H9 (cell line): ENCODE results near the gene DDC. TPM values are rescaled to one million over a fixed set of nuclear protein-coding genes. Genes with fewer than 3 reads are reported as not detected.

ENCODE experiments used
- DNase-seq: peaks from one replicate; pipeline ENCODE4 v3.0.0-alpha.2; 2017
- H2AFZ ChIP-seq: one replicate; pipeline ENCODE4 v1.6.1; 2013; ENCODE audit warnings: mild to moderate bottlenecking, low read length, control low read depth, moderate library complexity
- H2AK5ac ChIP-seq: 2 replicates; pipeline ENCODE4 v1.6.1; 2013; ENCODE audit warnings: low read length, control low read depth, mixed read lengths; ENCODE audit not compliant: insufficient read length
- H2BK120ac ChIP-seq: one replicate; pipeline ENCODE4 v1.6.1; 2013; ENCODE audit warnings: low read depth, mild to moderate bottlenecking, low read length, control low read depth, inconsistent platforms; ENCODE audit not compliant: poor library complexity, severe bottlenecking
- H2BK12ac ChIP-seq: 2 replicates; pipeline ENCODE4 v1.6.1; 2013; ENCODE audit warnings: low read length, control low read depth, mixed read lengths, low read depth; ENCODE audit not compliant: insufficient read length
- H2BK15ac ChIP-seq: 2 replicates; pipeline ENCODE4 v1.6.1; 2013; ENCODE audit warnings: low read depth, low read length, control low read depth
- H2BK20ac ChIP-seq: one replicate; pipeline ENCODE4 v1.6.1; 2013; ENCODE audit warnings: low read depth, mild to moderate bottlenecking, low read length, control low read depth, inconsistent platforms; ENCODE audit not compliant: poor library complexity, severe bottlenecking
- H2BK5ac ChIP-seq: 2 replicates; pipeline ENCODE4 v1.6.1; 2013; ENCODE audit warnings: low read length, control low read depth, mixed read lengths; ENCODE audit not compliant: insufficient read length
- H3K14ac ChIP-seq: 2 replicates; pipeline ENCODE4 v1.6.1; 2013; ENCODE audit warnings: low read length, control low read depth; ENCODE audit not compliant: insufficient read depth
- H3K18ac ChIP-seq: 2 replicates; pipeline ENCODE4 v1.6.1; 2013; ENCODE audit warnings: low read depth, mild to moderate bottlenecking, mixed read lengths, low read length, control low read depth; ENCODE audit not compliant: insufficient read length
- H3K23ac ChIP-seq: 2 replicates; pipeline ENCODE4 v1.6.1; 2013; ENCODE audit warnings: low read length, control low read depth, mixed read lengths, low read depth; ENCODE audit not compliant: insufficient read length
- H3K23me2 ChIP-seq: 2 replicates; pipeline ENCODE4 v1.6.1; 2013; ENCODE audit warnings: low read depth, mild to moderate bottlenecking, mixed read lengths, low read length, control low read depth; ENCODE audit not compliant: insufficient read length, poor library complexity, severe bottlenecking
- H3K27ac ChIP-seq: 2 replicates; pipeline ENCODE4 v1.5.1; 2013; ENCODE audit warnings: low read length, control low read depth, mixed read lengths, low read depth; ENCODE audit not compliant: insufficient read length
- H3K27me3 ChIP-seq: 2 replicates; pipeline ENCODE4 v1.6.1; 2013; ENCODE audit warnings: low read length, control low read depth, inconsistent platforms; ENCODE audit not compliant: insufficient read depth
- H3K4ac ChIP-seq: 2 replicates; pipeline ENCODE4 v1.6.1; 2013; ENCODE audit warnings: low read depth, mild to moderate bottlenecking, control low read depth, inconsistent platforms, low read length, moderate library complexity
- H3K4me1 ChIP-seq: 2 replicates; pipeline ENCODE4 v1.6.1; 2013; ENCODE audit warnings: low read length, control low read depth, inconsistent platforms; ENCODE audit not compliant: insufficient read depth
- H3K4me2 ChIP-seq: 2 replicates; pipeline ENCODE4 v1.6.1; 2013; ENCODE audit warnings: low read length, control low read depth, mixed read lengths; ENCODE audit not compliant: insufficient read length, insufficient read depth
- H3K56ac ChIP-seq: 2 replicates; pipeline ENCODE4 v1.6.1; 2013; ENCODE audit warnings: low read depth, mild to moderate bottlenecking, mixed read lengths, low read length, control low read depth; ENCODE audit not compliant: insufficient read length
- H3K79me1 ChIP-seq: 2 replicates; pipeline ENCODE4 v1.6.1; 2013; ENCODE audit warnings: low read depth, mild to moderate bottlenecking, moderate library complexity, low read length, control low read depth, inconsistent platforms; ENCODE audit not compliant: insufficient read depth, poor library complexity, severe bottlenecking
- H3K79me2 ChIP-seq: 2 replicates; pipeline ENCODE4 v1.6.1; 2013; ENCODE audit warnings: low read length, control low read depth, inconsistent platforms; ENCODE audit not compliant: insufficient read depth
- H3K9ac ChIP-seq: 2 replicates; pipeline ENCODE4 v1.6.1; 2013; ENCODE audit warnings: low read length, control low read depth, mixed read lengths; ENCODE audit not compliant: insufficient read length; ENCODE audit errors: extremely low read depth
- H3K9me3 ChIP-seq: one replicate; pipeline ENCODE4 v1.6.1; 2013; ENCODE audit warnings: low read depth, low read length, inconsistent platforms; ENCODE audit not compliant: control insufficient read depth
- H3T11ph ChIP-seq: one replicate; pipeline ENCODE4 v1.6.1; 2013; ENCODE audit warnings: mild to moderate bottlenecking, low read length, control low read depth, inconsistent platforms
- H4K20me1 ChIP-seq: one replicate; pipeline ENCODE4 v1.6.1; 2013; ENCODE audit not compliant: control insufficient read depth, insufficient read length, insufficient read depth
- H4K5ac ChIP-seq: 2 replicates; pipeline ENCODE4 v1.6.1; 2013; ENCODE audit warnings: low read depth, mild to moderate bottlenecking, mixed read lengths, low read length, control low read depth; ENCODE audit not compliant: insufficient read length
- H4K8ac ChIP-seq: replicated peaks from 2 replicates; pipeline ENCODE4 v1.6.1; 2013; ENCODE audit warnings: low read length, control low read depth, mixed read lengths, low read depth; ENCODE audit not compliant: insufficient read length
- H4K91ac ChIP-seq: 2 replicates; pipeline ENCODE4 v1.6.1; 2013; ENCODE audit warnings: low read depth, mild to moderate bottlenecking, moderate library complexity, mixed read lengths, low read length, control low read depth; ENCODE audit not compliant: insufficient read length
- H3K27ac Mint-ChIP-seq, 3 experiments: 2 replicates in 2 of 3; 3 replicates in 1 of 3; pipeline ENCODE4 v1.8.0; 2020 to 2021; ENCODE audit warnings: mixed read lengths in 3 of 3, mild to moderate bottlenecking in 1 of 3, moderate library complexity in 1 of 3
- H3K27me3 Mint-ChIP-seq: 2 replicates; pipeline ENCODE4 v1.8.0; 2021; ENCODE audit warnings: low read depth, mild to moderate bottlenecking, moderate library complexity, mixed read lengths
- H3K36me3 Mint-ChIP-seq, 3 experiments: 2 replicates in 2 of 3; 3 replicates in 1 of 3; pipeline ENCODE4 v1.8.0; 2020 to 2021; ENCODE audit warnings: low read depth in 3 of 3, mixed read lengths in 3 of 3; ENCODE audit not compliant: insufficient read depth in 1 of 3
- H3K4me1 Mint-ChIP-seq, 2 experiments: 2 replicates each; pipeline ENCODE4 v1.8.0; 2020; ENCODE audit warnings: mixed read lengths in 2 of 2
- H3K4me3 Mint-ChIP-seq, 2 experiments: 2 replicates in 1 of 2; 3 replicates in 1 of 2; pipeline ENCODE4 v1.8.0; 2020 to 2021; ENCODE audit warnings: mild to moderate bottlenecking in 2 of 2, mixed read lengths in 2 of 2, moderate library complexity in 1 of 2
- H3K9me3 Mint-ChIP-seq, 2 experiments: 2 replicates in 1 of 2; 3 replicates in 1 of 2; pipeline ENCODE4 v1.8.0; 2020; ENCODE audit warnings: mild to moderate bottlenecking in 2 of 2, mixed read lengths in 2 of 2, moderate library complexity in 1 of 2
- CTCF ChIP-seq: fragments of 200-600 bp; sonication (generic); conservative IDR thresholded peaks from 3 replicates; pipeline ENCODE4 v1.8.0; 2021; ENCODE audit warnings: antibody characterized with exemption, mild to moderate bottlenecking
- WGBS: extraction: QIAGEN DNeasy Blood & Tissue Kit; methylation state at CpG from one replicate; pipeline ENCODE4 v1.1.7; 2013; ENCODE audit warnings: missing lambda C conversion rate, low lambda C conversion rate, mixed read lengths; ENCODE audit not compliant: insufficient read length; ENCODE audit errors: extremely low coverage; 5-methylcytosine and 5-hydroxymethylcytosine counted together
- total RNA-seq: library from RNA; stranded (reverse); gene quantifications from 2 replicates; pipeline ENCODE4 v1.2.1, GENCODE V29; 2021

Gene DDC
- total RNA-seq, 1 experiment from 2014 or later: not detected

- Histone ChIP-seq H3K79me2 (no peaks in the 10 kb centered on the region), H2AFZ (no peak overlapping the region), H2BK20ac (no peak overlapping the region), H2BK15ac (no peak overlapping the region), H2BK12ac (no peak overlapping the region), H3K18ac (no peak overlapping the region), H2BK5ac (no peak overlapping the region), H3K23ac (no peak overlapping the region), H3K27me3 (no peaks in the 10 kb centered on the region), H3K9ac (no peak overlapping the region), H4K91ac (no peak overlapping the region), H3T11ph (no peak overlapping the region), H4K8ac (no peak overlapping the region), H3K4me2 (no peak overlapping the region), H3K23me2 (no peaks in the 10 kb centered on the region), H3K79me1 (no peaks in the 10 kb centered on the region), H3K14ac (no peak overlapping the region), H4K20me1 (no peaks in the 10 kb centered on the region), H4K5ac (no peak overlapping the region), H3K4ac (no peak overlapping the region), H3K56ac (no peak overlapping the region), H3K4me1 (no peaks in the 10 kb centered on the region), H3K27ac (no peak overlapping the region), H2AK5ac (no peak overlapping the region), H2BK120ac (no peak overlapping the region), H3K9me3 (no peaks in the 10 kb centered on the region)
- H3K4me1 Mint-ChIP-seq: peaks cover 7 to 9% of the 10 kb centered on the region in 2 experiments
- peak overlapping the region in 1 of 3 experiments; percentile 31; a peak in 2 of 7 replicates for H3K27ac Mint-ChIP-seq
- H3K27me3 Mint-ChIP-seq: peaks cover 22% of the 10 kb centered on the region
- H3K36me3 Mint-ChIP-seq: no peaks in the 10 kb centered on the region; a peak in 1 of 7 replicates
- no peak overlapping the region for H3K4me3 Mint-ChIP-seq
- no peak for TF ChIP-seq CTCF
- peaks cover 0 to 3% of the 10 kb centered on the region in 2 experiments; a peak in 1 of 5 replicates for H3K9me3 Mint-ChIP-seq
- WGBS: no CpG with 5 or more reads among the region's 17 CpGs
- DNase-seq: no peak
Measured at GRCh38 chr7:50470250-50471163, 94.7 kb downstream of the DDC start.
